Inferior parietal cortex (tissue), 1 donor: ENCODE data around the gene POLG.

Source experiments
- DNase-seq: peaks from one replicate; pipeline ENCODE4 v3.0.0-alpha.2; 2016; ENCODE audit errors: extremely low spot score

POLG gene

DNA sequence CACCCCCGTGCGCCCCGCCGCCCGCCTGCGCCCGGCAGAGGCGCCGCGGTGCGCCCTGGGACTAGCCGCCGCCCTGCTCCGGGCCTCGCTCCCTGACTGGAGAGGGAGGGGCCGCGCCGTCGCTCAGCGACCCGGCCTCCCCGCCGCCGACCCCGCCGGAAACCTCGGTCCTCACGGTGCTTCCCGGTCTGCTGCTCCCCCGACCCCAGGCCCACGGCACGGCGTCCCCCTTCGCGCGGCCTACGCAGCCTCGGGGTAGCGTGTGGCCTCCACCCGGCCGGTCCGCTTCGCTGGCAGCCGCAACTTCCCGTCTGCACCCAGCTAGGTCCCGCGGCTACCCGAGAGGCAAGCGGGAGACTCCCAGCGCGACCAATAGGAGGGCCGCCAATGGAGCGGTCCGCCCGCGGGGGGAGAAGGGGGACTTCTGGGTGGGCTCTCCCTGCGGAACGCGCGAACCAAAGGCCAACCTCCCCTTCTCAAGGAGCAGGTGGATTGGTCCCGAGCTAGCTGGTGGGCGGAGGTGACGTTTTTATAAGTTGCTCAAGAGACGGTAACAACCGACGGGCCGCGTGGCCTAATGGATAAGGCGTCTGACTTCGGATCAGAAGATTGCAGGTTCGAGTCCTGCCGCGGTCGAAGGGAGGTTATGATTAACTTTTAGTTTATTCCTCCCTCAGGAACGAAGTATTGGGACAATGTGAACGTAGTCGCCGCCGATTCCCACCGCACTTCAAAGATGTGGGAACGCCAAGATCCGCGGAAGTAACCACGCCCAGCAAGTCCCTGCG is at the start of gene POLG:
Gene POLG (minus strand): TSS at position 315 of the 788 bp plus-strand sequence. CDS start 1,070 bp downstream, outside the sequence.
- peak; percentile 99 for DNase-seq

GRCh38 chr15:89384176-89384604 is 49.6 kb upstream of the POLG start:
- DNase-seq = no peak

GRCh38 chr15:89383365-89384175 is 48.9 kb upstream of the POLG start:
- no peak for DNase-seq

GRCh38 chr15:89381888-89382686 is 47.5 kb upstream of the POLG start:
- DNase-seq = no peak

DNA sequence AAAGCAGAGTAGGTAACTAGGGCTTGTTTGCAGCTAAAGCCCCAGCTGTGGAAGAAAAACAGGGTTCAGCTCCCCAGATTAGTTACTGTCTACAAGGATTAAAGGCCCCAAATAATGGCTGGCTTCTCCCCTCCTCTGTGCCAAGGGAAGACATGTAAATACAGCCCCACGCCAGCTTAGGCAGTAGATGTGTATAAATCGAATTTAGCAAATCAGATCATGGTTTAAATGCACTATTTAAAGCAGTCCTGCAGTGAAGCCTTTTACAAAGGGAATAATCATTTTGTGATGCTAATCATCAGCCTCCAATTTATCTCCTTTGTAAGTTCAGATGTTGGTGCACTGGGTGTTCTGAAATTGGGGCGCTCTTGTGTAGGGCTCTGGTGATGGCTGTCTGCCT is 46.7 kb upstream of the POLG start:
- DNase-seq = no peak

DNA sequence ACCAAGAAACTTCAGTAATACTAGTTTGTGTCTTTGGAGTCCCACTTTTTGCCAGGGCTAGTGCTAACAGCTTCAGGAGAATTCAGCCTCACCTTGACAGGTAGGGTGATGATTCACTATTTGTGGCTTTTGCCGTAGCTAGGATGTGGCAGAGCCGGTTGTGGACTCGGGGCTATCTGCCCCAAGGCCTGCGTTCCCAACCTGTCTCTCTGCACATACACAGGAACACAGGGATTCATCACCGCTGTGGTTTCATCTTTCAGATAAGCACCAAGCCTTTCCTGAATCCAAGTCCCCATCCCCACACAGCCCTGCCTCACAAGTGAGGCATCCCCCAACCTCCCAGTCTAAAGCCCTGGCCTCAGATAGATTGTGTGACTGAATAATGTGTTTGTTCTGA is 45.2 kb upstream of the POLG start:
- DNase-seq = no peak

GRCh38 chr15:89379251-89379695 is 44.6 kb upstream of the POLG start:
- DNase-seq = no peak

GRCh38 chr15:89378296-89379151 is 43.9 kb upstream of the POLG start:
- DNase-seq = no peak

GRCh38 chr15:89377842-89378295 is 43.2 kb upstream of the POLG start:
- no peak for DNase-seq

GRCh38 chr15:89377024-89377841 is 42.6 kb upstream of the POLG start:
- no peak for DNase-seq

DNA sequence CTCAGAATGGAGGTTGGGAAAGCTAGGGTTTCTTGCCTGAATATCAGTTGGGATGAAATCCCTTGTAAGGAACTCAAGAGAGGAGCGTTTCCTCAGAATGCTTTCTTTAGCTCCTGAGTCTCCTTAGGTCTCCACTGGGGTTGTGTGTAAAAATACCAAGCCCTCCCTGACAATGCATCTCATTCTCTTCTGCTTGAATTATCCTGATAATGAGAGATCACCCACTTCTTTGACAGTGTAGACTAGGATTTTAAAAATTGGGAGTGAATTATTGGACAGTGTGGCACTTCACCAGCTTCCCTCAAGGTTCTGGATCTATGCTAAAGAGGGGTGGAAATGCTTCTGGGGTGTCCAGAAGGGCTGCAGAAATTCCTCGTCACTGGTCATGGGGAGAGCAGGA is 41.8 kb upstream of the POLG start:
- no peak for DNase-seq

GRCh38 chr15:89375093-89376005 is 40.7 kb upstream of the POLG start:
- DNase-seq = no peak

GRCh38 chr15:89374086-89374981 is 39.7 kb upstream of the POLG start:
- DNase-seq = no peak

GRCh38 chr15:89372069-89372935 is 37.7 kb upstream of the POLG start:
- no peak for DNase-seq

GRCh38 chr15:89371228-89372044 is 36.8 kb upstream of the POLG start:
- no peak for DNase-seq

- no peak for DNase-seq
These were observed 36.3 kb upstream of the POLG start for GRCh38 chr15:89370978-89371227.
